Fibroblast of skin of left quadriceps (primary cell): ENCODE results near the gene RETN.

Source experiments
- DNase-seq, 2 experiments: peaks; one replicate each; pipeline ENCODE4 v3.0.0-alpha.2; 2013; ENCODE audit warnings: low read depth in 2 of 2

Gene RETN

GRCh38 chr19:7705387-7706187 is 36.7 kb downstream of the RETN start:
- DNase-seq = no peak

- DNase-seq = no peak
Measured at GRCh38 chr19:7706188-7706954, 37.5 kb downstream of the RETN start.

- no peak for DNase-seq
Measured at GRCh38 chr19:7706955-7707456, 38.2 kb downstream of the RETN start.

GRCh38 chr19:7709932-7710460 is 41.1 kb downstream of the RETN start:
- no peak for DNase-seq

- no peak for DNase-seq
Measured at GRCh38 chr19:7710616-7711015, 41.8 kb downstream of the RETN start.

- no peak for DNase-seq
Measured at GRCh38 chr19:7715671-7716070, 46.8 kb downstream of the RETN start.

GRCh38 chr19:7716762-7717161 is 47.9 kb downstream of the RETN start:
- no peak for DNase-seq

- no peak for DNase-seq
Measured at GRCh38 chr19:7718668-7719067, 49.8 kb downstream of the RETN start.
